Fibroblast of lung (primary cell): ENCODE measurements around the gene RASA4B.
"Not testable (repeated sequence)": the region's sequence is repeated elsewhere in the genome, so short reads cannot be mapped to it uniquely, and the experiment has no call there.

Experiments used
- EZH2 ChIP-seq: IDR thresholded peaks from 2 replicates; pipeline ENCODE4 v1.5.1; 2012; ENCODE audit warnings: low read length, control low read depth, mild to moderate bottlenecking; ENCODE audit errors: missing control alignments
- TF ChIP-seq, protein P1 (sequence below), 2 donors: IDR thresholded peaks in 1 of 2; conservative IDR thresholded peaks in 1 of 2; 1 replicate in 1 of 2; 2 replicates in 1 of 2; pipeline ENCODE4 v1.5.1; 2011 to 2012; ENCODE audit warnings: low read length in 2 of 2, control low read depth in 1 of 2, inconsistent platforms in 1 of 2, low read depth in 1 of 2, mild to moderate bottlenecking in 1 of 2

- not testable (repeated sequence) for TF ChIP-seq EZH2
- TF ChIP-seq, protein P1, sequence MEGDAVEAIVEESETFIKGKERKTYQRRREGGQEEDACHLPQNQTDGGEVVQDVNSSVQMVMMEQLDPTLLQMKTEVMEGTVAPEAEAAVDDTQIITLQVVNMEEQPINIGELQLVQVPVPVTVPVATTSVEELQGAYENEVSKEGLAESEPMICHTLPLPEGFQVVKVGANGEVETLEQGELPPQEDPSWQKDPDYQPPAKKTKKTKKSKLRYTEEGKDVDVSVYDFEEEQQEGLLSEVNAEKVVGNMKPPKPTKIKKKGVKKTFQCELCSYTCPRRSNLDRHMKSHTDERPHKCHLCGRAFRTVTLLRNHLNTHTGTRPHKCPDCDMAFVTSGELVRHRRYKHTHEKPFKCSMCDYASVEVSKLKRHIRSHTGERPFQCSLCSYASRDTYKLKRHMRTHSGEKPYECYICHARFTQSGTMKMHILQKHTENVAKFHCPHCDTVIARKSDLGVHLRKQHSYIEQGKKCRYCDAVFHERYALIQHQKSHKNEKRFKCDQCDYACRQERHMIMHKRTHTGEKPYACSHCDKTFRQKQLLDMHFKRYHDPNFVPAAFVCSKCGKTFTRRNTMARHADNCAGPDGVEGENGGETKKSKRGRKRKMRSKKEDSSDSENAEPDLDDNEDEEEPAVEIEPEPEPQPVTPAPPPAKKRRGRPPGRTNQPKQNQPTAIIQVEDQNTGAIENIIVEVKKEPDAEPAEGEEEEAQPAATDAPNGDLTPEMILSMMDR (conservative IDR thresholded peaks at IDR 0.05 in 1 of 2, IDR thresholded peaks at IDR 0.05 in 1 of 2; ENCODE audit: low read depth in 1 of 2, low read length in 2 of 2): not testable (repeated sequence)
Measured at GRCh38 chr7:102497308-102497707, 20.3 kb downstream of the RASA4B start.
